Omental fat pad (tissue), 4 donors: ENCODE data around the gene TM7SF3. TPM values are rescaled to one million over a fixed set of nuclear protein-coding genes. Genes with fewer than 3 reads are reported as not detected.
A peak's percentile ranks its signal among the peaks of the same experiment; 100 is the strongest.

Experiments
- ATAC-seq: fragments of 150-250 bp; one replicate; pipeline ENCODE4 v1.9.1; 2016; ENCODE audit warnings: mild to moderate bottlenecking, moderate library complexity; ENCODE audit not compliant: low FRiP score
- DNase-seq: peaks from one replicate; pipeline ENCODE4 v3.0.0-alpha.2; 2019; ENCODE audit warnings: low spot score
- total RNA-seq, 4 donors: library from RNA; depleted of rRNA; stranded (reverse); fragments of >200 nt; gene quantifications; one replicate each; pipeline ENCODE4 v1.1.0, GENCODE V29; 2016
- TF ChIP-seq, protein P1 (sequence below), 3 donors: fragments of 450-650 bp; IDR thresholded peaks; one replicate each; pipeline ENCODE4 v1.5.1; 2016 to 2017; ENCODE audit warnings: antibody characterized with exemption in 3 of 3, mild to moderate bottlenecking in 3 of 3, moderate library complexity in 2 of 3

Gene TM7SF3
- 10 to 100 TPM; 33.9 to 92.5 (median 62.4) TPM for total RNA-seq

GRCh38 chr12:27014085-27014858 lies at the start of gene TM7SF3:
Gene TM7SF3 (minus strand): TSS chr12:27014384. CDS start chr12:27014168, 216 bp downstream.
- ATAC-seq (peak; percentile 98), DNase-seq (peak; percentile 79)
- TF ChIP-seq, protein P1, sequence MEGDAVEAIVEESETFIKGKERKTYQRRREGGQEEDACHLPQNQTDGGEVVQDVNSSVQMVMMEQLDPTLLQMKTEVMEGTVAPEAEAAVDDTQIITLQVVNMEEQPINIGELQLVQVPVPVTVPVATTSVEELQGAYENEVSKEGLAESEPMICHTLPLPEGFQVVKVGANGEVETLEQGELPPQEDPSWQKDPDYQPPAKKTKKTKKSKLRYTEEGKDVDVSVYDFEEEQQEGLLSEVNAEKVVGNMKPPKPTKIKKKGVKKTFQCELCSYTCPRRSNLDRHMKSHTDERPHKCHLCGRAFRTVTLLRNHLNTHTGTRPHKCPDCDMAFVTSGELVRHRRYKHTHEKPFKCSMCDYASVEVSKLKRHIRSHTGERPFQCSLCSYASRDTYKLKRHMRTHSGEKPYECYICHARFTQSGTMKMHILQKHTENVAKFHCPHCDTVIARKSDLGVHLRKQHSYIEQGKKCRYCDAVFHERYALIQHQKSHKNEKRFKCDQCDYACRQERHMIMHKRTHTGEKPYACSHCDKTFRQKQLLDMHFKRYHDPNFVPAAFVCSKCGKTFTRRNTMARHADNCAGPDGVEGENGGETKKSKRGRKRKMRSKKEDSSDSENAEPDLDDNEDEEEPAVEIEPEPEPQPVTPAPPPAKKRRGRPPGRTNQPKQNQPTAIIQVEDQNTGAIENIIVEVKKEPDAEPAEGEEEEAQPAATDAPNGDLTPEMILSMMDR (IDR thresholded peaks at IDR 0.05), result peak in 2 of 3 donors; percentile 21 to 80

GRCh38 chr12:27063250-27063851 lies 49.2 kb upstream of the TM7SF3 start:
- ATAC-seq (no peak), DNase-seq (no peak)
- TF ChIP-seq, protein P1 (IDR thresholded peaks at IDR 0.05), result no peak

DNA sequence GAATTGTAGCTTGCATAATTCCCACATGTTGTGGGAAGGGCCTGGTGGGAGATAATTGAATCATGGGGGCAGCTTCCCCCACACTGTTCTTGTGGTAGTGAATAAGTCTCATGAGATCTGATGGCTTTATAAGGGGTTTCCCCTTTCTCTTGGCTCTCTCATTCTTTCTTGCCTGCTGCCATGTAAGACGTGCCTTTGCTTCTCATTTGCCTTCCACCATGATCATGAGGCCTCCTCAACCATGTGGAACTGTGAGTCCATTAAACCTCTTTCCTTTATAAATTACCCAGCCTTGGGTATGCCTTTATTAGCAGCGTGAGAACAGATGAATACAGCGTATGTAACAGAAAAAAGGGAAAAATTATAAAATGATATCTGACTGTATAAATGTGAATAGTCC lies 47.1 kb upstream of the TM7SF3 start:
- TF ChIP-seq, protein P1 (IDR thresholded peaks at IDR 0.05), result no peak
- no peak for DNase-seq
- ATAC-seq, result no peak

GRCh38 chr12:27060740-27061139 lies 46.6 kb upstream of the TM7SF3 start:
- no peak for DNase-seq
- ATAC-seq, result no peak

GRCh38 chr12:27057543-27057942 lies 43.4 kb upstream of the TM7SF3 start:
- no peak for DNase-seq
- ATAC-seq, result no peak
- TF ChIP-seq, protein P1 (IDR thresholded peaks at IDR 0.05), result no peak

More at GRCh38 chr12:27060740-27061139, 46.6 kb upstream of the TM7SF3 start:
- TF ChIP-seq, protein P1 (IDR thresholded peaks at IDR 0.05), result no peak

DNA sequence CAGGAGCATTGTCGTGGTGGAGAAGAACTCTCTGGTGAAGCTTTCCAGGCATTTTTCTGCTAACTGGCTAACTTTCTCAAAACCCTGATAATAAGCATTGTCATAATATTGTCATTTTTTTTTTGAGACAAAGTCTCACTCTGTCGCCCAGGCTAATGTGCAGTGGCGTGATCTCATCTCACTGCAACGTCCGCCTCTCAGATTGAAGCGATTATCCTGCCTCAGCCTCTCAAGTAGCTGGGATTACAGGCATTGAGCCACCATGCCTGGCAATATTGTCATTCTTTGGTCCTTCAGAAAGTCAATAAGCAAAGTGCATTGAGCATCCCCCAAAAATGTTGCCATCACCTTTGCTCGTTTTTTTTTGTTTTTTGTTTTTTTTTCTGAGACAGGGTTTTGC lies 41.8 kb upstream of the TM7SF3 start:
- no peak for ATAC-seq
- TF ChIP-seq, protein P1 (IDR thresholded peaks at IDR 0.05), result no peak

More for the DNA sequence above, 41.8 kb upstream of the TM7SF3 start:
- no peak for DNase-seq
